ENCODE results near the gene PLXDC2.

The PLXDC2 gene

GRCh38 chr10:19908991-19909696 lies 92.9 kb downstream of the PLXDC2 start:
- no peak for DNase-seq

DNA sequence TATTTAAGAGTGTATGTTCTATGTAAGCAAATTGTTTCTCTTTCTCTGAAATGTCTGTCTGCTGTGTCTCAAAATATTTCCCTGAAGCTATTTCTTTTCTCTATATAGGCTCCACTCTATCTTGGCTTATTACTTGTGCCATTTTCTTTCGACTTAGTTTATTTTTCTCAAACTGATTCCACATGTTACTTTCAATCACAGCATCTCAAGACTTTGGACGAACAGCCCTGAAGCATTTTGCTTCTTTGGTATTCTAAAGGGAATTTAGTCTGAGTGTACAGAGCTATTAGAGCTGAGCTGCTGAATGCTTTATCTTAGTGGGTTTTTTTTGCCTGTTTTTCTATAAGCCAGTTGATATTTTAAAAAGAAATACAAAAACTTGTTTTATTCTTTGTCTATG lies 95.7 kb downstream of the PLXDC2 start:
- no peak for DNase-seq

GRCh38 chr10:19913987-19914386 lies 97.8 kb downstream of the PLXDC2 start:
- DNase-seq, result no peak

GRCh38 chr10:19915125-19915524 lies 98.9 kb downstream of the PLXDC2 start:
- DNase-seq, result no peak

DNA sequence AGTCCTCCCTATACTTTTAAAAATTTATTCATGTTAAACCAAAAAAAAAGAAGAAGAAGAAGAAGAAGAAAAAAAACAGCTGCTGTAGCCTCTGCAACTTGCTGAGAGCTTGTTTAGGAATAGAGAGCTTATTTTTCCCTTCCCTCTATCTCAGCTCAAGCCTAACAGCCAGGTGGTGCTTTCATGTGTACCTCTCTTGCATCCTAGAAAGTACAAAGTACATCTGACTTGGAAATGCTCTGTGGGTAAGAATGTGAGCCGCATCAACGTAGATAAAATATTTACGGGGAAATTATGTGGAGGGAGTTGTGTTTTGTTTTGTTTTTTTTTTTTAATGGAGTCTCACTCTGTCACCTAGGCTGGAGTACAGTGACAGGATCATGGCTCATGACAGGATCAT lies 99.6 kb downstream of the PLXDC2 start:
- DNase-seq, result no peak

DNA sequence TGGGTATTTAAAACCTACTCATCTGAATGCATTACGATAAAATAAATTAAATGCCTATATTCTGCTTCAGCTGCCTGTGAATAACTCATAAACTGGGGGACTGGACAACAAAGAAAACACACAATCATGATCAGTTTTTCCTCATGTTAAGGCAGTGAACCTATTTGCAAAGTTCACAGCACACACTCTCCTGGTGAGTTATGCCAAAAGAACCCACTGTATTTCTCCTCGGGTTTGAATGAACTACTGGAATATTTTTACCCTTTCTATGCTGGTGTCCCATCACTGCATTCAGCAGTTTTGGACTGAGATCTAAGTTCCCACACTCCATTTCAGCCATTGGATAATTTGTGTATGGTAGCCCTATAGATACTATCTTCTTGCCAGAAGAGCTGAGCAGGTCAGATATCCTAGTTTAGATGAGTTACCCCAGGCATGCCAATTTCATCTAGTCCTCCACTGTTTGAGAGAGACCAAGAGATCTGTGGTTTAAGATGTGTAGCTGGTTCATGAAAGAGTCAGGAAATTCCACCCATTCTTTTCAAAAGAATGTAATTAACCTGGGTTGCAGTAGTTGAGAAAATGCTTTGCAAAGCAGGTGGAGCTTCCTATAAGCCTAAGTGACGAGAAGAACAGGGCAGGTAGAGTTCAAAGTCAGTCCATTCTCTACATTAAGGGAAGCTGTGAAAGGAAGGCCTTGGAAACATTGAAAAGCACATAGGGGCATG lies 101.7 kb downstream of the PLXDC2 start:
- DNase-seq, result no peak

DNA sequence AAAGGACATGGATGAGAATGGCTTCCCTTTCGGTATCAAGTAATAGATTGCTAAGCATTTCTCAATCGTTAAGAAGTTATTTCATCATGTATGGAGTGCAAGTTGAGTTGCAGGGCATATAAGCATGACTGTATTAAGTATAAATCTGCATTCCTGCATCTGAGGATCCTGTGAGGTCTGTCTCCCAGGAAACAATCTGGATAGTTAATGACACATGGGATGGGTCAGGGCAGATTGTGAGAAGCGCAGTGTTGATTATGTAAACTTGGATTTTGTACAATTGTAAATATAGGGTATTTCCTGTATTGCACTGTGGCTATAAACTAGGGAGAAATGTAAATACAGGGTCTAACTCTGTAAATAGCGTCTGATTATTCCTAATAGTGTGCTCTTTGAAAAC lies 102.6 kb downstream of the PLXDC2 start:
- DNase-seq, result no peak

DNA sequence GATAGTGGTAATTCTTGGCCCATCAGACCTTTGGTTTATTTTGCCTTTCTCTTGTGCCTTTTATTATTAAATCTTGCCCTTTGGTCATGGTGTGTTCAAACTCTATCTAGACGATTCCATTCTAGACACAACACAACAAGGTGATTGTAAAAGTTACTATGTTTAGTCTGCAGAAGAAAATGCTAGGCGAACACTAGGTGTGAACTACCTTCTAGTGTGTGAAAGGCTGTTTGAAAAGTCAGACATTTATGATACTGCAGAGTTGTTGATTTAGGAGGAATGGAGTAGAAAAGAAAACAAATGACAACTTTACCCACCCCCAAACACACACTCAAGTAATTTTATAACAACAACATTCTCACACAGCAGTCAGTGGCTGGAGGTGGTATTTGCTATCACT lies 103.4 kb downstream of the PLXDC2 start:
- no peak for DNase-seq

DNA sequence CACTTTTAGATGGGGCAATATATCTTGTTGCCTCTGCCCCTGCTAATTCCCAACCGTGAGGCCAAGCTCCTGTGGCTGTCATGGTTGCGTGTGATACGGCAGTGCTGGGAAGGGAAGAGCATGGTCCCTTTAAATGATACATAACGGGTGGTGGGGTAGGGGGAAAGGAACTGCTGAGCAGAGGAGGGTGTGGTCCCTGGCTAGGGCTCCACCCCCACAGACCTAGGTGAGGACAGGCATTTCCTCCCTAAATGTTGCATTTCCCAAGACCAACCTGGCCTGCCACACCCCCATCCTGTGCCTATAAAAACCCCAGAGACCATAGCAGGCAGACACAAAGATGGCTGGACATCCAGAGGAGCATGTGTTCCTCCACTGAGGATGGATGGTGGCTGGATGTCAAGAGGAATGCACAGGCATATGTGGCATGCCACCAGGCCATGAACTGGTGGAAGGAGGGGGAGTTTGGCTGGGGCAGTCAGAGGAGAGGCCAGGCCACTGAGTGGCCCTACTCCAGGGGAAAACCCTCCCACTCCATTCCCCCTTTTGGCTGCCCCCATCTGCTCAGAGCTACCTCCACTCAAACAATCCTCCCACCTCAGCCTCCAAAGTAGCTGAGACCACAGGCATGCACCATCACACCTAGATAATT lies 104.0 kb downstream of the PLXDC2 start:
- no peak for DNase-seq

DNA sequence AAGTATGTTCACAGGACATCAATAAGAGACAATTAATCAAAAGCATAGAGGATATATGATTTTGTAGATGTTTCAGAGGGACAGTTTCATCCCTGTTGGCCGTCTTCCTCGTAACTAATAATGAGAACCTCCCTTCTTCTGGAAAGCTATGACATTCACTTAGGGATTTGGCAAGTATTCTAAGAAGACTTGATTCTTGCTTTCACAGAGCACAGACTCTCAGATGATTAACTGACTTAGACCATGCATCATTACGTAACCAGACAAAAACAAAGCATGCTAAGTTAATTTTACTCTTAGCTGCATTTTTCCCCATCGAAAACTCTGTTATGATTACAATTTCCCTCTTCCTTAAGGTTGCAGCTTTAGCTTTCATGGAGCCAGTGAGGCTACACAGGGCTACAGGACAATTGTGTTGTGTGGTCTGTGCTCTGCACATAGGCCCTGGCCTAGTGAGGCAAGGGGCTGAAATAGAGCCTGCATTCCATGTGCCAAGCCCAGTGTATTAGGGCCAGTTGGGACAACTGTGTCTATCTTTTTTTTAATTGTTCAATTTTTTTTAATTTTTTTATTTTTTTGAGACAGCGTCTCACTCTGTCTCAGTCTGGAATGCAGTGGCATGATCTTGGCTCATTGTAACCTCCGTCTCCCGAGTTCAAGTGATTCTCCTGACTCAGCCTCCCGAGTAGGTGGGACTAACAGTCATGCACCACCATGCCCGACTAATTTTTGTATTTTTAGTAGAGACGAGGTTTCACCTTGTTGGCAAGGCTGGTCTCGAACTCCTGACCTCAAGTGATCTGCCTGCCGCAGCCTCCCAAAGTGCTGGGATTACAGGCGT lies 105.3 kb downstream of the PLXDC2 start:
- no peak for DNase-seq

- DNase-seq, result no peak
Observed at GRCh38 chr10:19922236-19922963, 106.2 kb downstream of the PLXDC2 start.

- DNase-seq, result no peak
Observed at GRCh38 chr10:19925064-19925463, 108.8 kb downstream of the PLXDC2 start.

DNA sequence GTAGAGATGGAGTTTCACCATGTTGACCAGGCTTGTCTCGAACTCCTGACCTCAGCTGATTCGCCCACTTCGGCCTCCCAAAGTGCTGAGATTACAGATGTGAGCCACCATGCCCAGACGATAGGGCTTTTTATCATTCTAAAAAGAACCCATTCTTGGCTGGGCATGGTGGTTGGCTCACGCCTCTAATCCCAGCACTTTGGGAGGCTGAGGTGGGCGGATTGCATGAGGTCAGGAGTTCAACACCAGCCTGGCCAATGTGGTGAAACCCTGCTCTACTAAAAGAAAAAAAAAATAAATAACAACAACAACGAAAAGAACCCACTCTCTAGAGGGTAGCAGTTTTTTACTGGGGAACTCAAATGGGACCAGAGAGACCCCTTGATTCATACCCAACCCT lies 112.7 kb downstream of the PLXDC2 start:
- DNase-seq, result no peak

DNA sequence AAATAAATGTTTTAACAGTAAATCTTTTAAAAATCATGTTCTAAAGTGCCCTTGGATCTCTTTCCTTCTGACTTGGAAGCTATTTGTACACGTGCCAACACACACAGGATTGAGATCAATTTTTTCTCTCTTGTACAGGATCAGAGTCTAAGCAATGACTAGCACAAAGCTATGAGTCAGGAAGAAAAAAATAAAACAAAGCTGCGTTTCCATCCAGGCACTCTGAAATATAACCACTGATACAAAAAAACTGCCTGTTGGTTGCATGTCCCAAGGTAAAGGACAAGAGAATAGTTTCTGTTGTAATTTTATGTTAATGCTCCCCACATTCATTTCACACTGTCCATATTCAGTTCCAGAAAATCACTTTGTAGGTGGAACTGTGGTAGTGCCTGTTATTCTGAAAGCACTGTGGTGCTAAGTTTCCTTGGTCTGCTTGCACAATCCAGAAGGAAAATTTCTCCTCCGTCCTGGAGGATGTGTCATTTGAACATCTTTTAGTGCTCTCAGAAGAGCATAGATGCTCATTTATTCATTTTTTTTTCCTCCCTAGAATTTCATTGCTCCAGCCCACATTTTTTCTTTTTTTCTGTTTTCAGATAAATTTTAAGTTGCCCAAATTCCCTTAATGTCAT lies 113.4 kb downstream of the PLXDC2 start:
- peak in 2 of 58 donors; percentile 21 to 51 for DNase-seq

- peak in 10 of 58 donors; percentile 5 to 46 (median 15) for DNase-seq
Observed at GRCh38 chr10:19930936-19931893, 115.0 kb downstream of the PLXDC2 start.

DNA sequence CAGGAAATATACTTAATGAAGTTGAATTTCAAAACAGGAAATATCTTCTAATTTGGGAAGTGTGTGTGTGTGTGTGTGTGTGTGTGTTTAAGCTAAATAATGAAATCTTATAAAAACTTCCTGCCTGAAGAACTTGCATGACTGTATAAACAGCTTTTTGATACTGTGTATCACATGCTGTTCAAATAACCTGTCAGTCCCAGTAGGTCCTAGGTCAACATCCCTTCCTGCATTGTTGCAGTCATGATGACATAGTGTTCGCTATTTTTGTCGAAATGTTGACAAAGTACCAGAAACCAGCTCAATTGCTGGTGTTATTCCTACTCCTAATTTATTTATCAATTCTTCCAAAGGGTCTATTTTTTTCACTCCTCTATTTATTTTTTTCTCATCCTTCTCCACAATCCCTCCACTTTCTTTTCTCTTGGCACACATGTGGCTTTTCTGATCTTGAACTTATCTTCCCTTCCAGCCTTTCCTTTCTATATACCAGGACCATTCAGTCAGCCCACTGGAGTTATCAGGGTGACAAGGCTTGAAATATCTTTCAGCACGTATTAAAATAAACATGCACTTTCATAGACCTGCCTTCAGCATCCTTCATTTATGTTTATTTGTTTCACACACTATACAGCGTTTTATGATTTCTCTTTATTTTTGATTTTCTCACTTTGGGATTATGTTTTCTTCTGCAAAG lies 115.8 kb downstream of the PLXDC2 start:
- no peak for DNase-seq

- no peak for DNase-seq
Observed at GRCh38 chr10:19932806-19933371, 116.7 kb downstream of the PLXDC2 start.

- DNase-seq, result no peak
Observed at GRCh38 chr10:19933772-19934171, 117.5 kb downstream of the PLXDC2 start.
